ENCODE data around the gene MIER2.

MIER2 gene

GRCh38 chr19:369876-370275 lies 25.3 kb upstream of the MIER2 start:
- no peak overlapping the region for H3K27ac ChIP-seq
- no peak for TF ChIP-seq CTCF (conservative IDR thresholded peaks at IDR 0.05)

- no peak overlapping the region for H3K27ac ChIP-seq
These were observed 24.7 kb upstream of the MIER2 start for GRCh38 chr19:369256-369655.

GRCh38 chr19:368630-369024 lies 24.0 kb upstream of the MIER2 start:
- no peak for TF ChIP-seq CTCF (conservative IDR thresholded peaks at IDR 0.05)
- H3K27ac ChIP-seq = no peak overlapping the region

More at GRCh38 chr19:369256-369655, 24.7 kb upstream of the MIER2 start:
- TF ChIP-seq CTCF (conservative IDR thresholded peaks at IDR 0.05) = no peak

GRCh38 chr19:367963-368629 lies 23.5 kb upstream of the MIER2 start:
- no peak overlapping the region for H3K27ac ChIP-seq
- TF ChIP-seq CTCF (conservative IDR thresholded peaks at IDR 0.05) = no peak

- TF ChIP-seq CTCF (conservative IDR thresholded peaks at IDR 0.05) = no peak
- H3K27ac ChIP-seq = no peak overlapping the region
These were observed 23.0 kb upstream of the MIER2 start for GRCh38 chr19:367561-367960.

GRCh38 chr19:366951-367350 lies 22.4 kb upstream of the MIER2 start:
- TF ChIP-seq CTCF (conservative IDR thresholded peaks at IDR 0.05) = no peak

GRCh38 chr19:366205-366783 lies 21.7 kb upstream of the MIER2 start:
- no peak overlapping the region for H3K27ac ChIP-seq
- TF ChIP-seq CTCF (conservative IDR thresholded peaks at IDR 0.05) = no peak

More at GRCh38 chr19:366951-367350, 22.4 kb upstream of the MIER2 start:
- H3K27ac ChIP-seq = no peak overlapping the region
